GM19372 (cell line): ENCODE measurements around the gene PDZRN3.
"Not testable (repeated sequence)": the region's sequence is repeated elsewhere in the genome, so short reads cannot be mapped to it uniquely, and the experiment has no call there.

Source experiments
- ATAC-seq: cut with Tn5 transposase; IDR thresholded peaks from one replicate; pipeline ENCODE4 v1.9.1; 2021; ENCODE audit warnings: mild to moderate bottlenecking, low read depth, moderate library complexity; ENCODE audit not compliant: unreplicated experiment

The PDZRN3 gene

GRCh38 chr3:73597476-73597875 is 27.3 kb downstream of the PDZRN3 start:
- ATAC-seq: no peak

- ATAC-seq: no peak
Observed at GRCh38 chr3:73592154-73593144, 32.3 kb downstream of the PDZRN3 start.

- no peak for ATAC-seq
Observed at GRCh38 chr3:73591286-73591800, 33.4 kb downstream of the PDZRN3 start.

DNA sequence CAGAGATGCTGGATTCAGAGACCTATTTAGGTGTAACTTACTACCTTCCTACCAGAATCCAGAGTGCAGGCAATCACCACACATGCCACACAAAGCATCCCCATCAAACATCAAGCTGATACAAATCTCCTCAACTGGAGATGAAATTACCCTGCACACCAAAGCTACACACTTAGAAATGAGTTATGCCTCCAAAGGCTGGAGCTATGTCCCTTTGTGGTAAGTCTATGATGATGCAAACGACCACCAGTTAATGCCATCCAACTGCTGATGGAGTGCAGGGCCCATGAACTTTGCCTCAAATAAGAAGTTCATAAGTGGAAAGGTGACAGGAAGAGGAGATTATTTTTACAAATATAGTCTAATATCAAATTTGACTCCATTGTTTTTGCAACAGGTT is 38.1 kb downstream of the PDZRN3 start:
- ATAC-seq: no peak

DNA sequence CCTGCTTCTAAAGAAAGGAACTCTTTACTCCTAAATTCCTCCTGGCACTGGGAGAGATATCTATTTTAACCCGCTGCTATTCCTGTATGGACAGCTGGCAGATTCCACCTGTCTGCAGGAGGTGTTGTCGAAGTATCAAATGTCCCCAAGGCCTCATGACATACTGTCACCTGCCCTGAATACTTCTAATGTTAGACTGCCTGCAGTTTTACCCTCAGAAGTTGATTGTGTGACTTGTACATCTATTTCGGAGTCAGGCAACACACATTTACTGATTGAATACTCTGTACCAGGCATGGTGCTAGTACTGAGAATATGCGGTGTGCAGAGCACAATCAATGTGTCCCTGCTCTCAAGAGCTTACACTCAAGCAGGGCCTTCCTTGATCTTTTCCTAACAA is 38.6 kb downstream of the PDZRN3 start:
- no peak for ATAC-seq

DNA sequence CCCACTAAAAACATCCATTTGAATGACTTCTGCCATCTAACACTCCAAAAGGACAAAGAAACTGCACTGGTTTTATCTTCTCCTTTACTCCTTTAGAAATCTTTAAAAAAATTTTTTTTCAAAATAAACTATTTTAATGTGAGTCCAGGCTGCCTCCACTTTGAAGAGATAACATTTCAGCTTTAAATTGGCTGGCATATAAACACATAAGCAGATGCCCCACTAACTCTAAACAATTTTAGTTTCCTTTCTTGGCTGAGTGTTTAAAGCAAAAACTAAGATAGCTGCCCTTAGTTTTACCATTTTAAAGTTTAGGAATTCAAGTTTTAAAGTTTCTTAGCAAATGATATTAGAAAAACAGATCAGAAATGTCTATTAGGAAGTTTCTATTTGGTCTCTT is 39.9 kb downstream of the PDZRN3 start:
- no peak for ATAC-seq

DNA sequence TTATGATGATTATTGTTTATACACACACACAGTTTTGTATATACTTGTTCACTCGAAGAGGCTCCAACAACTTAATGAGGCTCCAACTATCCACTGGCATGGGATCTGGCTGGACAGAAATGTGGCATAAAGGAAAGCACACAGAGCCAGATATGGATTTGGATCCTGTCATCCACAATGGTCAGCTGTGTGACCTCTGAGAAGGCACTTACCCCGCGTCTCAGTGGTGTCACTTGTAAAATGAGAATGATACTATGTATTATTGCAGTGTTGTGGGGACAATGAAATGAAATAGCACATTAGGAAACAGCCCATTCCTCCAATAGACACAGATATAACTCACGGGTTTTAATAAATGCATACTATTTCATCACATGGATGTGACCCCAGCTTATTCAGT is 42.2 kb downstream of the PDZRN3 start:
- ATAC-seq: no peak

DNA sequence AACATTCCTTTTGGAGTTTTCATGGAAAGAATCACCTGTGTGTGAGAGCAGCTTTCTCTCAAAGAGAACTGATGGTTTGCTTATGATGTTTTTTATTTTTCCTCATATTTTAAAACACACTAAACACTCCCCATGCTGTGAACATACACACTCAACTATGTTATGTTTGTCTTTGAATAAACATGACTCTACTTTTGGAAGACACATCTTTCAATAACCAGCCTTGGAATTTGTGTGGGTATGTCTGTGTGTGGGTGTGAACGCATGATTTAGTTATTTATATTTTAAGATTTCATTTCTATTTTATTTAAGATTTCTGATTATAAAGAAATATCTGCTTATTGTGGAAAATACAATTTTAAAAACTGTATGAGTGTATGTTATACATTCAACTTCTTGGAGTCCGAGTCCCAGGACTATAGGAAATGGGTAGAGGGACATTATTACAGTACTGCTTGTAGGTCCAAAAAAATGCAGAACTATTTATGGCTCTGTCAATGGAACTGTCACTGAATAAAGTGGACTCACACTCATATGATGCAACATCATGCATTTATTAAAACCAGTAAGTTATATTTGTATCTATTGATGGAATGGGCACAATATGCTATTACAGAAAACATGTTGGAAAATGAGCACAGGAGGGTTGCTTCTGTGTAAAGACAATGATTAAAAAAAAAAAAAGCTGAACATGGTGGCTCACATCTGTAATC is 43.5 kb downstream of the PDZRN3 start:
- ATAC-seq: no peak

GRCh38 chr3:73580343-73580742 is 44.4 kb downstream of the PDZRN3 start:
- no peak for ATAC-seq

GRCh38 chr3:73577704-73578103 is 47.0 kb downstream of the PDZRN3 start:
- ATAC-seq: no peak

DNA sequence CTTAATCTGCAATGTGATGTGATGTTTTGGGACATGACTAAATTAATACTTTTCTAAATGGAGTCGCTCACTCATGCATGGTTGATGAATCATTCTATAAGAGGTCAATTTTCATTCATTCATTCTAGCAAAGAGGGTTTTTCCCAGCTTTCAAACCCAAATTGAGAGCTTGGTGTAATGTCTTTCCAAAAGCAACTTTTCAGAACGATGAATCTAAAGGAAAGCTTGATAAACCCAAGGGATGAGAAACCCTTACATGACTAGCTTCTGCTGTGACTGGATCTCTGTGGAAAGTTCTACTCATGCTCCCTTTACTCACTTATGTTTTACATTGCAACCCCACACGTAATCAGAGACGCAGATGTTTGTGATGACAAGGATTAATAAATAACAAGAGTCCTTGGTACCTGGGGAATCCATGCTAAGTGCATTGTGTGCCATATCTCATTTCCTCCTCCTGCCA is 47.7 kb downstream of the PDZRN3 start:
- ATAC-seq: no peak

DNA sequence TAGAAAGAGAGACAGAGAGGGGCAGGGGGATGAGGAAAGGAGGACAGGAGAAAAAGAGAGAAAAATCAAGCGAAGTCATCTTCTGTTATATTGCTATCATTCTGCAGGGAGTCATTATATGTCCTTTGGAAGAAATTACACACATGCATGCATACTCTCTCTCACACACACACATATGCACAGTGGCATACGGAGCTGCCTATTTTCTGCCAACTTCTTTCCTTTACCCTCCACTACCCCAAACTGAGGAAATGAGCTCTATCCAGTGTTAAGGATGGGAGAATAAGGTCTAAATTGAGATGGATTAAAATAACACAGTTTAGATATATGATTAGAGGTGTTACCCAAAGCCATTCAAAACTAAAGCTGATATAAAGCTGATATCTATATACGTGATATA is 48.8 kb downstream of the PDZRN3 start:
- ATAC-seq: no peak

GRCh38 chr3:73575519-73575918 is 49.2 kb downstream of the PDZRN3 start:
- no peak for ATAC-seq

DNA sequence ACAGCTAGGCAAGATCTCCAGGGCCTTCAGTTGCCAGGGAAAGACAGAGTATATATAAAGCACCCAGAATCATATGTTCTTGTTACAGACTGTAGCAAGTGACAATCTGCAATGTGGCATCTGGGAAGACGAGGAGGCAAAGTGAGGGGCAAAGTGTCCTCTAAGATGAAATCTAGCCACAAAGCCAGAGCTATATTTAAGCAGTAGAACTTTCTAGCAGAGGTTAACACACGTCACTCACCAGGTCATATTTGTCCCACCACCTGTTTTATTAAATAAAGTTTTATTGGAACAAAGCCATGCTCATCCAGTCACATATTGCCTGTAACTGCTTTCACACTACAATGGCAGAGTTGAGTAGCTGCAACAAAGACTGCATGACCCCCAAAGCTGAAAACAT is 51.5 kb downstream of the PDZRN3 start:
- ATAC-seq: no peak

DNA sequence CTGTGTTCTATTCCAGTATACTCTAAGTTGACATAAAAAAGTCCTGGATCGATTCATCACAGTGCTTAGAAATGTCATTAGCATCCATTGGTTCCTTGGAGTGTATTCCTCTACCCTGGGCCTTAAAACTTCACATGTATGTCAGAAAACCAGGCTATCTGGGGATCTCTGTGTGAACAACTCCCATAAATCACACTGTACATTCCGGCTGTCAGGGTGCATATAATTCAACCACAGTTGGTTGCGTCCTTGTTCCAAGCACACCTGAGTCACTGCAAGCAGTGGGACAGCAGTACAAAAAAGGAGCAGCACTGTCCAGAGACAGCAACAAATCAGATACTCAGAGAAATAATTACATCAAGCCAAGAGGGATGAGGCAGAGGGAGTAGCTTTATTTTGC is 52.4 kb downstream of the PDZRN3 start:
- no peak for ATAC-seq

DNA sequence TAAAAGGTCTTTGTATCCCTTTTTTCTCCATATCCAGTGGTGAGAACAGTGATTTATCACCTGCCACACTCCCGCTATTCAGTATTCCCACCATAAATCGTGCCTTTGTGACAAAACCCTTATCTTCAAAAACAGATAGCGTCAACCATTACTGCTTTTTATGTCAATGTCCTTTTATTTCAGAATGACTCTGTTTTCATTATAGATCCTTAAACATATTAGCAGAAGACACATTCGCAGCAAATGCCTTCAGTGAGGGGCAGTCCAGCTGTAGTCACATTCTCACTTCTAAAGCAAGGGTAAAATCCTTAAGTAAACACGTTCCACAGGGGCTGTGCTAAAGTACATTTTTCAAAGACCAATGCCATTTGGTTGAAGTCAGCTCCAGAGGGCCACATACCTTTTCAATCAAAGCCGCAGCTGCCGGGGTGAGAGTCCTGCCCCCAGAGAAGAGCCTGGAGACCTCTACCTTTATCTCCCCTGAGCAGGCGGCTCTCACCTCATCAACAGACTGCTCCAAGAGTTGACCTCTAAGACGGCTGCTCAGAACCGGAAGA is 53.4 kb downstream of the PDZRN3 start:
- ATAC-seq: no peak

DNA sequence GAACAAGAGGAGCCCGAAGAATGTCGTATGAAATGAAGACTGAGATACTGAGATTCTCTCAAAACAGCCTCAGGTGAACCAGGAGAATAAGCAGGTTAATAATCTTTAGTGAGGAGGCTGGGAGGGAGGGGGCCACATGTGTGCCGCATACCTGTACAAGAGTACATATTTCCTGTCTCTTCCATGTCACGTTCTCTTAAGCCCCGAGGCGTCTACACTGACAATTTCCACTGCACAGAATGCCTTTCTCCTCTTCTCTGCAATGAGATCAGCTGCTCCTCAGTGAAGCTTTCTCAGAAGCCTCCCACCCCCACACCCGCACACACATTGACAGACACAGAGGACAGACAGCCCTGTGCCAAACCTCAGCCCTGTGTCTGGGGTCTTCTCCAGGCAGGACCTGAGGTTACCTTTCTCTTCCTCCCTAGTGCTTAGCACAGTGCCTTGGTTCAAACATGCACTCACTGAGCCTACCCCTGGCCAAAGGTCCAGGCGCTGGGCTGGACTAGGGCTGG is 55.4 kb downstream of the PDZRN3 start:
- ATAC-seq: no peak

DNA sequence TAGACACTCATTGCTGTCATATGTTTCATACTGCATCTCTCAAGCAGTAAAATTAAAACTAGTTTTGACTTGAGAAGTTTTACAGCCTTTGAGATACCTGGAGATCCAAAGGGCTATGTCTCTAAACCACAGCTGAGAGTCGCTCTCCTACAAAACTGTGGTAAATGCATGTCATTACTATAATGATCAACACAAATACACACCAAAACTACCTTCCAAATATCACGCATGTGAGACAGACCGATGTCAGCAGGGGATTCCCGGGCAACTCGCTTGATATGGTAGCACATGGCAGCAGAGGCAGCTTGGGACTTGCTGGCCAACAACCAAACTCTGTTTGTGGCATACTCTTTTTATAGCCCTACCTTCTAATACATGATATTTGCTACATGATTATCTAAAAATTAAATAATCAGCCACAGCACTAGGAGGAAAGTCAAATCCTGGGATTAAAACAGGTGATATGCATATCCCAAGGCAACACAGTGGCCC is 56.3 kb downstream of the PDZRN3 start:
- no peak for ATAC-seq

DNA sequence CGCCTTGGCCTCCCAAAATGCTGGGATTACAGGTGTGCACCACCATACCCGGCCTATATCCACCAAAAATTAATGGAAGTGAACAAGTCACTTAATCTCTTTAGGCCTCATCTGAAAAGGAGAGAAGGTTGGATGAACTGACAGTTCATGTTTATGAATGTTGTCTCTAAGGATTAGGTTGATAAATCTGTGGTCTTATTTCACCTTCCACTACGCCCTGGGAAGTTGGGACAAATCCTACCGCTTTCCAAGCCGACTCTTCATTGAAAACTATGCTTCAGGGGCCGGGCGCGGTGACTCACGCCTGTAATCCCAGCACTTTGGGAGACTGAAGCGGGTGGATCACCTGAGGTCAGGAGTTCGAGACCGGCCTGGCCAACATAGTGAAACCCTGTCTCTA is 59.4 kb downstream of the PDZRN3 start:
- ATAC-seq: not testable (repeated sequence)

DNA sequence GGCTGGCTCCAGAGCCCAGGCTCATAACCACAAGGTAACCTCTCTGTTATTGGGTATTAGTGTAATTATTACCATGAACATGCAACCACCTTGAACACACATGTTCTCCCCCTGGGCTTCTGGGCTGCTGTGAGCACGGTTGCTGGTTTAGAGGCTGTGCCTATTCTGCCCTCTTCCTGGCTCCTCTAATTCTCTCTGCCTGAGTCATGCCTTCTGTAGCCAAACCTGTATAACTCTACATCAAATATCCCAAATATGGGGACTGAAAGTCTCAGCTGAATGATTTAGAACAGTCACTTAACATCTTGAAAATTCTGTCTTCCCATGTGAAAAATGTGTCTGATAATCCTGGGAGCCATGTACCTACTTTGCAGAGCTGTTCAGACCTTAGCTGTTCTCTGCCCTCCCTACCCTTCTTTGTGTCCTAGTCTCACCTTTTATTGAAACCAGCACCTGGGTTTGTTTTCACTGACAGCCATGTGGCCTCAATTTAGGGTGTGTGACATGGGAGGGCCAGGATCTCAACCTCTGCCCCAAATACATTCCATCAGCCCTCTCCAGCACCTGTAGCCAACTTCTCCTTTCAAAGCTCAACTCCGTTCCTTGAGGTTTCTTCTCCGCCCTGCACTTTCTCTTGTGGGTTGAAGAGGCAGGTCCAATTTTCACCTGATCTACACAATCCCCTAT is 60.7 kb downstream of the PDZRN3 start:
- ATAC-seq: no peak
